ENCODE results near the gene VAT1. TPM values are rescaled to one million over a fixed set of nuclear protein-coding genes. Genes with fewer than 3 reads are reported as not detected.

The VAT1 gene
- total and polyA plus RNA-seq, 9 of the 15 experiments (the other 6 are each of a cell fraction or from before 2014, with no cell fraction given), result 29.4 to 153 (median 66.7) TPM

GRCh38 chr17:43006639-43007551 is 15.3 kb downstream of the VAT1 start, which contains the start of gene IFI35 (continued):
- TF ChIP-seq SRSF3 (IDR thresholded peaks at IDR 0.05; ENCODE audit: insufficient read depth, low read length) (no peak), ETV1 (tag; conservative IDR thresholded peaks at IDR 0.05; ENCODE audit: low read depth) (no peak), SIRT6 (IDR thresholded peaks at IDR 0.05; ENCODE audit: low read depth, low read length) (no peak), ZNF696 (CRISPR knock-in tag; conservative IDR thresholded peaks at IDR 0.05) (no peak), ZNF282 (CRISPR knock-in tag; IDR thresholded peaks at IDR 0.05) (no peak), TEAD2 (tag; IDR thresholded peaks at IDR 0.05) (no peak), HSF4 (CRISPR knock-in tag; IDR thresholded peaks at IDR 0.05; ENCODE audit: borderline replicate concordance) (no peak), ID3 (CRISPR knock-in tag; IDR thresholded peaks at IDR 0.05) (no peak), ID3 (tag; IDR thresholded peaks at IDR 0.05) (no peak), ETV6 (IDR thresholded peaks at IDR 0.05; ENCODE audit: borderline replicate concordance in 1 of 2, low read depth in 2 of 2, low read length in 1 of 2) (peak in 1 of 2 experiments; percentile 79; a peak in 1 of 4 replicates), ETV6 (CRISPR knock-in tag; IDR thresholded peaks at IDR 0.05; ENCODE audit: borderline replicate concordance) (no peak), ARNT (IDR thresholded peaks at IDR 0.05) (0 out of 4 replicates have a peak, but pooled peaks of 1 of the 2 experiments have one; percentile 16), WHSC1 (IDR thresholded peaks at IDR 0.05; ENCODE audit: low read length) (no peak), PREB (CRISPR knock-in tag; IDR thresholded peaks at IDR 0.05) (no peak), ATF2 (CRISPR knock-in tag; IDR thresholded peaks at IDR 0.05) (no peak), ETS2 (tag; IDR thresholded peaks at IDR 0.05; ENCODE audit: borderline replicate concordance, poor library complexity, severe bottlenecking) (no peak), ZNF764 (CRISPR knock-in tag; IDR thresholded peaks at IDR 0.05; ENCODE audit: low read depth) (no peak), MAFK (IDR thresholded peaks at IDR 0.05; ENCODE audit: low read length) (no peak), GTF3C2 (IDR thresholded peaks at IDR 0.05; ENCODE audit: borderline replicate concordance, extremely low read depth, insufficient read length) (no peak), YY1 (IDR thresholded peaks at IDR 0.05; ENCODE audit: borderline replicate concordance in 1 of 3, control insufficient read depth in 1 of 3, extremely low read depth in 1 of 3, insufficient read depth in 3 of 3, insufficient read length in 1 of 3, insufficient replicate concordance in 2 of 3, low read depth in 1 of 3, low read length in 2 of 3) (peak in 1 of 3 experiments; percentile 34)

All from K562 (cell line).